ENCODE results near the gene RNF123. TPM values are rescaled to one million over a fixed set of nuclear protein-coding genes. Genes with fewer than 3 reads are reported as not detected.

Gene RNF123
- total and polyA plus RNA-seq, 10 of the 15 experiments (the other 5 are each of a cell fraction or from before 2014, with no cell fraction given): 4.2 to 31.5 (median 17.6) TPM

DNA sequence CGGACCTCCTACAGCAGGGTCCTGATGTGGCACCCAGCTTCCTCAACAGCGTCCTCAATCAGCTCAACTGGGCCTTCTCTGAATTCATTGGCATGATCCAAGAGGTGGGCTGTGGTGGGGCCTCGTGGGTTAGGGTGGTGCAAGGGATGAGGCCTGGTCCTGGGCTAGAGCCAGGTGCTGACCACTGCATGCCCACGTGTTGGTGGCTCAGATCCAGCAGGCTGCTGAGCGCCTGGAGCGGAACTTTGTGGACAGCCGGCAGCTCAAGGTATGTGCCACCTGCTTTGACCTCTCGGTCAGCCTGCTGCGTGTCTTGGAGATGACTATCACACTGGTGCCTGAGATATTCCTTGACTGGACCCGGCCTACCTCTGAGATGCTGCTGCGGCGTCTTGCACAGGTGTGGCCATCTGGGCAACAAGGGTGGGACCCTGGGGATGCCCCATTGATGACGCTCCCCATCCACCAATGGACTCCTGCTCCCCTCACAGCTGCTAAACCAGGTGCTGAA, 26.3 kb downstream of the RNF123 start (continued):
- TF ChIP-seq CTCF (IDR thresholded peaks at IDR 0.05 in 2 of 3, conservative IDR thresholded peaks at IDR 0.05 in 1 of 3; ENCODE audit: control insufficient read depth in 2 of 3, extremely low read depth in 1 of 3, insufficient read depth in 1 of 3, low read depth in 3 of 3, low read length in 3 of 3) (no peak), NR2C1 (IDR thresholded peaks at IDR 0.05) (no peak), RUNX3 (IDR thresholded peaks at IDR 0.05; ENCODE audit: low read length) (no peak), PBX3 (IDR thresholded peaks at IDR 0.05; ENCODE audit: insufficient replicate concordance, low read depth, low read length) (no peak), CBX3 (IDR thresholded peaks at IDR 0.05; ENCODE audit: borderline replicate concordance, low read depth) (no peak), PKNOX1 (IDR thresholded peaks at IDR 0.05) (no peak), HDGF (IDR thresholded peaks at IDR 0.05) (no peak), BACH1 (IDR thresholded peaks at IDR 0.05; ENCODE audit: borderline replicate concordance) (no peak), SMAD5 (IDR thresholded peaks at IDR 0.05; ENCODE audit: low read depth) (no peak)
- TF ChIP-seq, protein P1, sequence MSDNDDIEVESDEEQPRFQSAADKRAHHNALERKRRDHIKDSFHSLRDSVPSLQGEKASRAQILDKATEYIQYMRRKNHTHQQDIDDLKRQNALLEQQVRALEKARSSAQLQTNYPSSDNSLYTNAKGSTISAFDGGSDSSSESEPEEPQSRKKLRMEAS (IDR thresholded peaks at IDR 0.05; ENCODE audit: low read depth, low read length): no peak
